K562 (cell line): ENCODE data around the gene USF2. TPM values are rescaled to one million over a fixed set of nuclear protein-coding genes. Genes with fewer than 3 reads are reported as not detected.
A peak's percentile ranks its signal among the peaks of the same experiment; 100 is the strongest.

Source experiments
- CBX2 ChIP-seq: fragments of 200-600 bp; sonication (generic); IDR thresholded peaks from one replicate; pipeline ENCODE4 v1.6.1; 2012; ENCODE audit warnings: mild to moderate bottlenecking, low read length, inconsistent platforms; ENCODE audit not compliant: insufficient read depth, poor library complexity, severe bottlenecking
- CHD1 ChIP-seq: fragments of 200-600 bp; sonication (generic); IDR thresholded peaks from one replicate; pipeline ENCODE4 v1.6.1; 2012; ENCODE audit warnings: mild to moderate bottlenecking, moderate library complexity, low read length, inconsistent platforms
- E2F3 ChIP-seq: fragments of 250-450 bp; sonication (Bioruptor Pico); IDR thresholded peaks from 2 replicates; pipeline ENCODE4 v1.4.0; 2020; ENCODE audit warnings: mild to moderate bottlenecking
- FOXJ2 ChIP-seq: fragments of 200-800 bp; sonication (Bioruptor generic); IDR thresholded peaks from 2 replicates; pipeline ENCODE4 v1.6.1; 2016; ENCODE audit warnings: missing genetic modification characterization, missing compliant biosample characterization
- HDAC2 ChIP-seq: fragments of 450-650 bp; IDR thresholded peaks from 2 replicates; pipeline ENCODE4 v1.6.1; 2016; ENCODE audit warnings: mild to moderate bottlenecking
- HMGN3 ChIP-seq: IDR thresholded peaks from 2 replicates; pipeline ENCODE4 v1.6.1; 2011; ENCODE audit warnings: borderline replicate concordance, low read depth, mild to moderate bottlenecking, mixed read lengths, low read length; ENCODE audit not compliant: insufficient read length; ENCODE audit errors: extremely low read depth
- KDM1A ChIP-seq, 2 experiments: fragments of 450-650 bp; IDR thresholded peaks; 2 replicates each; pipeline ENCODE4 v1.6.1; 2016; ENCODE audit warnings: mild to moderate bottlenecking in 2 of 2
- MAFG ChIP-seq: fragments of 450-650 bp; conservative IDR thresholded peaks from 2 replicates; pipeline ENCODE4 v1.6.1; 2016; ENCODE audit warnings: missing genetic modification characterization, missing compliant biosample characterization
- MCM5 ChIP-seq: fragments of 450-650 bp; IDR thresholded peaks from 2 replicates; pipeline ENCODE4 v1.6.1; 2016; ENCODE audit warnings: low read depth
- PML ChIP-seq: IDR thresholded peaks from 2 replicates; pipeline ENCODE4 v1.6.1; 2012; ENCODE audit warnings: low read length, inconsistent platforms
- SIN3A ChIP-seq, 2 experiments: fragments of 150-350 bp in 1 of 2; IDR thresholded peaks; 2 replicates each; pipeline ENCODE4 v1.6.1; 2011 to 2016; ENCODE audit warnings: borderline replicate concordance in 2 of 2, low read depth in 2 of 2, low read length in 2 of 2, mild to moderate bottlenecking in 2 of 2, moderate library complexity in 2 of 2; ENCODE audit not compliant: control insufficient read depth in 1 of 2
- SMAD4 ChIP-seq: fragments of 250-450 bp; sonication (Bioruptor Pico); conservative IDR thresholded peaks from 2 replicates; pipeline ENCODE4 v1.8.0; 2021; ENCODE audit warnings: inconsistent platforms, mild to moderate bottlenecking, moderate library complexity
- ZKSCAN3 ChIP-seq: fragments of 250-450 bp; sonication (Bioruptor Pico); IDR thresholded peaks from 2 replicates; pipeline ENCODE4 v1.4.0; 2020
- ZNF121 ChIP-seq: sonication (generic); formaldehyde crosslinking; conservative IDR thresholded peaks from 2 replicates; pipeline ENCODE4 v1.8.0; 2022; ENCODE audit warnings: missing genetic modification reagents
- ZNF165 ChIP-seq: fragments of 250-450 bp; sonication (Bioruptor Pico); IDR thresholded peaks from 2 replicates; pipeline ENCODE4 v1.4.0; 2020; ENCODE audit warnings: borderline replicate concordance
- ZNF384 ChIP-seq: IDR thresholded peaks from 2 replicates; pipeline ENCODE4 v1.6.1; 2012; ENCODE audit warnings: low read depth, low read length, improper control_type of control experiment
- ZNF778 ChIP-seq: fragments of 450-650 bp; formaldehyde crosslinking; IDR thresholded peaks from 2 replicates; pipeline ENCODE4 v1.4.0; 2020; ENCODE audit warnings: mild to moderate bottlenecking, moderate library complexity
- ZNF830 ChIP-seq: fragments of 250-450 bp; sonication (Bioruptor Pico); IDR thresholded peaks from 2 replicates; pipeline ENCODE4 v1.5.0; 2021; ENCODE audit warnings: mild to moderate bottlenecking
- polyA plus RNA-seq, 8 experiments: library from polyadenylated mRNA; depleted of rRNA in 4 of 8; stranded (reverse) in 5 of 8; unstranded in 3 of 8; fragments of >200 nt; fragmentation: Nextera tagmentation in 2 of 8; fragmentation: Illumina TruSeq in 1 of 8; extraction: Ambion mirVana in 2 of 8; extraction: Trizol in 1 of 8; gene quantifications; 2 replicates each; pipeline versions ENCODE4 v1.2.1 to v1.2.3, GENCODE V29; 2011 to 2014; ENCODE audit warnings: inconsistent platforms in 1 of 8, missing spikeins in 1 of 8
- total RNA-seq, 7 experiments: library from RNA; depleted of rRNA in 6 of 7; stranded (reverse); fragments of >200 nt in 6 of 7; fragmentation: Illumina TruSeq in 2 of 7; extraction: Trizol in 2 of 7; gene quantifications; 2 replicates each; pipeline versions ENCODE4 v1.2.1 to v1.2.3, GENCODE V29; 2011 to 2021; ENCODE audit warnings: low replicate concordance in 1 of 7
- TF ChIP-seq, protein P1 (sequence below): fragments of 150-350 bp; IDR thresholded peaks from 2 replicates; pipeline ENCODE4 v1.6.1; 2014; ENCODE audit warnings: low read depth, mild to moderate bottlenecking, low read length, borderline replicate concordance
- TF ChIP-seq, protein P2 (sequence below): sonication (generic); formaldehyde crosslinking; IDR thresholded peaks from 2 replicates; pipeline ENCODE4 v1.8.0; 2022; ENCODE audit warnings: mild to moderate bottlenecking, missing genetic modification reagents

Gene USF2
- total and polyA plus RNA-seq, 9 of the 15 experiments (the other 6 are each of a cell fraction or from before 2014, with no cell fraction given), result 0.27 to 93.7 (median 58.4) TPM

GRCh38 chr19:35249146-35249847 lies 19.5 kb upstream of the USF2 start (continued):
- no peak for TF ChIP-seq ZNF384
- TF ChIP-seq ZNF165 (CRISPR knock-in tag), result no peak
- no peak for TF ChIP-seq FOXJ2
- no peak for TF ChIP-seq MCM5
- TF ChIP-seq HDAC2, result no peak
- no peak for TF ChIP-seq KDM1A (IDR thresholded peaks at IDR 0.05)
- TF ChIP-seq CHD1, result peak; percentile 82
- no peak for TF ChIP-seq ZNF121 (CRISPR knock-in tag)
- peak in 1 of 2 experiments; percentile 31; a peak in 2 of 4 replicates for TF ChIP-seq SIN3A (IDR thresholded peaks at IDR 0.05; ENCODE audit: borderline replicate concordance in 2 of 2, control insufficient read depth in 1 of 2, low read depth in 2 of 2, low read length in 2 of 2)
- no peak for TF ChIP-seq MAFG (tag)
- TF ChIP-seq SMAD4 (CRISPR knock-in tag), result no peak
- TF ChIP-seq E2F3 (CRISPR knock-in tag), result no peak
- TF ChIP-seq CBX2, result no peak
- TF ChIP-seq HMGN3, result no peak
- TF ChIP-seq ZNF830 (CRISPR knock-in tag), result peak; percentile 5; the same call in 1 of the 2 replicates
- TF ChIP-seq ZNF778 (CRISPR knock-in tag), result no peak
- TF ChIP-seq PML, result no peak; the same call in 1 of the 2 replicates
- no peak for TF ChIP-seq ZKSCAN3 (CRISPR knock-in tag)
- TF ChIP-seq, protein P1, sequence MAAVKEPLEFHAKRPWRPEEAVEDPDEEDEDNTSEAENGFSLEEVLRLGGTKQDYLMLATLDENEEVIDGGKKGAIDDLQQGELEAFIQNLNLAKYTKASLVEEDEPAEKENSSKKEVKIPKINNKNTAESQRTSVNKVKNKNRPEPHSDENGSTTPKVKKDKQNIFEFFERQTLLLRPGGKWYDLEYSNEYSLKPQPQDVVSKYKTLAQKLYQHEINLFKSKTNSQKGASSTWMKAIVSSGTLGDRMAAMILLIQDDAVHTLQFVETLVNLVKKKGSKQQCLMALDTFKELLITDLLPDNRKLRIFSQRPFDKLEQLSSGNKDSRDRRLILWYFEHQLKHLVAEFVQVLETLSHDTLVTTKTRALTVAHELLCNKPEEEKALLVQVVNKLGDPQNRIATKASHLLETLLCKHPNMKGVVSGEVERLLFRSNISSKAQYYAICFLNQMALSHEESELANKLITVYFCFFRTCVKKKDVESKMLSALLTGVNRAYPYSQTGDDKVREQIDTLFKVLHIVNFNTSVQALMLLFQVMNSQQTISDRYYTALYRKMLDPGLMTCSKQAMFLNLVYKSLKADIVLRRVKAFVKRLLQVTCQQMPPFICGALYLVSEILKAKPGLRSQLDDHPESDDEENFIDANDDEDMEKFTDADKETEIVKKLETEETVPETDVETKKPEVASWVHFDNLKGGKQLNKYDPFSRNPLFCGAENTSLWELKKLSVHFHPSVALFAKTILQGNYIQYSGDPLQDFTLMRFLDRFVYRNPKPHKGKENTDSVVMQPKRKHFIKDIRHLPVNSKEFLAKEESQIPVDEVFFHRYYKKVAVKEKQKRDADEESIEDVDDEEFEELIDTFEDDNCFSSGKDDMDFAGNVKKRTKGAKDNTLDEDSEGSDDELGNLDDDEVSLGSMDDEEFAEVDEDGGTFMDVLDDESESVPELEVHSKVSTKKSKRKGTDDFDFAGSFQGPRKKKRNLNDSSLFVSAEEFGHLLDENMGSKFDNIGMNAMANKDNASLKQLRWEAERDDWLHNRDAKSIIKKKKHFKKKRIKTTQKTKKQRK, result no peak
- TF ChIP-seq, protein P2, sequence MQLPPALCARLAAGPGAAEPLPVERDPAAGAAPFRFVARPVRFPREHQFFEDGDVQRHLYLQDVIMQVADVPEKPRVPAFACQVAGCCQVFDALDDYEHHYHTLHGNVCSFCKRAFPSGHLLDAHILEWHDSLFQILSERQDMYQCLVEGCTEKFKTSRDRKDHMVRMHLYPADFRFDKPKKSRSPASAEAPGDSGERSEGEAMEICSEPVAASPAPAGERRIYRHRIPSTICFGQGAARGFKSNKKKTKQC, result no peak
